ENCODE results near the gene TEAD3.
"Not testable (repeated sequence)": the region's sequence is repeated elsewhere in the genome, so short reads cannot be mapped to it uniquely, and the experiment has no call there.

Gene TEAD3

GRCh38 chr6:35496841-35497570 is at the start of gene TEAD3:
Gene TEAD3 (minus strand): TSS chr6:35497079.
- DNase-seq: peak in 1 of 10 donors; percentile 85
- intact Hi-C loops (cut with DNase I): no loop called here

GRCh38 chr6:35544769-35545361 is 48.0 kb upstream of the TEAD3 start:
- DNase-seq: no peak
- intact Hi-C loops (cut with DNase I): no loop called here

- no peak for DNase-seq
- intact Hi-C loops (cut with DNase I): no loop called here
Observed at GRCh38 chr6:35543459-35544193, 46.7 kb upstream of the TEAD3 start.

GRCh38 chr6:35541836-35542235 is 45.0 kb upstream of the TEAD3 start:
- DNase-seq: no peak

GRCh38 chr6:35539223-35539622 is 42.3 kb upstream of the TEAD3 start:
- intact Hi-C loops (cut with DNase I): no loop called here

More at GRCh38 chr6:35541836-35542235, 45.0 kb upstream of the TEAD3 start:
- intact Hi-C loops (cut with DNase I): no loop called here

GRCh38 chr6:35535847-35536246 is 39.0 kb upstream of the TEAD3 start:
- intact Hi-C loops (cut with DNase I); DNase-seq: not testable (repeated sequence)

More at GRCh38 chr6:35539223-35539622, 42.3 kb upstream of the TEAD3 start:
- DNase-seq: no peak

- intact Hi-C loops (cut with DNase I): no loop called here
- DNase-seq: peak in 1 of 10 donors; percentile 24
Observed at GRCh38 chr6:35534407-35535170, 37.7 kb upstream of the TEAD3 start.

- DNase-seq: peak in 1 of 10 donors; percentile 11
- intact Hi-C loops (cut with DNase I): no loop called here
Observed at GRCh38 chr6:35533981-35534380, 37.1 kb upstream of the TEAD3 start.

GRCh38 chr6:35532126-35532525 is 35.2 kb upstream of the TEAD3 start:
- intact Hi-C loops (cut with DNase I): no loop called here
- peak in 1 of 10 donors; percentile 31 for DNase-seq

- intact Hi-C loops (cut with DNase I): no loop called here
- DNase-seq: no peak
Observed at GRCh38 chr6:35524380-35525020, 27.6 kb upstream of the TEAD3 start.

- DNase-seq: peak; percentile 42 to 94 (median 71)
- intact Hi-C loops (cut with DNase I): loop anchor here (1.0 kb wide), 1 partner anchor 214 kb away; the partner anchor contains the start of gene ARMC12
Observed at GRCh38 chr6:35522660-35523658, 26.1 kb upstream of the TEAD3 start.

- intact Hi-C loops (cut with DNase I): no loop called here
- peak in 1 of 10 donors; percentile 38 for DNase-seq
Observed at GRCh38 chr6:35522151-35522550, 25.3 kb upstream of the TEAD3 start.

- intact Hi-C loops (cut with DNase I): no loop called here
- DNase-seq: peak in 1 of 10 donors; percentile 50
Observed at GRCh38 chr6:35521235-35521634, 24.4 kb upstream of the TEAD3 start.

GRCh38 chr6:35519313-35520015 is 22.6 kb upstream of the TEAD3 start:
- intact Hi-C loops (cut with DNase I): no loop called here
- DNase-seq: peak in 1 of 10 donors; percentile 22

GRCh38 chr6:35518566-35519312 is 21.9 kb upstream of the TEAD3 start:
- DNase-seq: peak in 1 of 10 donors; percentile 1
- intact Hi-C loops (cut with DNase I): no loop called here

GRCh38 chr6:35517978-35518377 is 21.1 kb upstream of the TEAD3 start:
- peak in 1 of 10 donors; percentile 31 for DNase-seq
- intact Hi-C loops (cut with DNase I): not testable (repeated sequence)

- DNase-seq: no peak
Observed at GRCh38 chr6:35516712-35517111, 19.8 kb upstream of the TEAD3 start.

More at GRCh38 chr6:35516712-35517111, 19.8 kb upstream of the TEAD3 start:
- intact Hi-C loops (cut with DNase I): no loop called here
